GM18520 (cell line): Measurements from ENCODE around the gene PCBP2.
"Not testable (repeated sequence)": the region's sequence is repeated elsewhere in the genome, so short reads cannot be mapped to it uniquely, and the experiment has no call there.

Source experiments
- ATAC-seq: cut with Tn5 transposase; IDR thresholded peaks from one replicate; pipeline ENCODE4 v1.9.1; 2021; ENCODE audit not compliant: unreplicated experiment

Gene PCBP2

GRCh38 chr12:53472056-53472582, 20.2 kb downstream of the PCBP2 start:
- ATAC-seq, result no peak

- ATAC-seq, result no peak
Observed at GRCh38 chr12:53474077-53474476, 22.2 kb downstream of the PCBP2 start.

GRCh38 chr12:53474819-53475218, 22.9 kb downstream of the PCBP2 start:
- no peak for ATAC-seq

GRCh38 chr12:53476769-53477209, 24.9 kb downstream of the PCBP2 start:
- ATAC-seq, result no peak

GRCh38 chr12:53478865-53479264, 27.0 kb downstream of the PCBP2 start:
- ATAC-seq, result no peak

- no peak for ATAC-seq
Observed at GRCh38 chr12:53479331-53479730, 27.4 kb downstream of the PCBP2 start.

GRCh38 chr12:53480491-53481442, 28.9 kb downstream of the PCBP2 start:
- ATAC-seq, result no peak

- ATAC-seq, result not testable (repeated sequence)
Observed at GRCh38 chr12:53481458-53481857, 29.6 kb downstream of the PCBP2 start.

- no peak for ATAC-seq
Observed at GRCh38 chr12:53481939-53482586, 30.2 kb downstream of the PCBP2 start.

GRCh38 chr12:53482626-53483168, 30.8 kb downstream of the PCBP2 start:
- no peak for ATAC-seq

GRCh38 chr12:53483225-53483978, 31.5 kb downstream of the PCBP2 start:
- no peak for ATAC-seq

GRCh38 chr12:53483979-53484377, 32.1 kb downstream of the PCBP2 start:
- no peak for ATAC-seq

- ATAC-seq, result no peak
Observed at GRCh38 chr12:53484686-53485575, 33.0 kb downstream of the PCBP2 start.

GRCh38 chr12:53485955-53486735, 34.2 kb downstream of the PCBP2 start:
- no peak for ATAC-seq

GRCh38 chr12:53486736-53487487, 35.0 kb downstream of the PCBP2 start:
- no peak for ATAC-seq

GRCh38 chr12:53489242-53489864, 37.5 kb downstream of the PCBP2 start:
- ATAC-seq, result no peak

GRCh38 chr12:53492188-53492587, 40.3 kb downstream of the PCBP2 start:
- no peak for ATAC-seq
